Measurements from ENCODE around the gene ADAM11. TPM values are rescaled to one million over a fixed set of nuclear protein-coding genes. Genes with fewer than 3 reads are reported as not detected.
"Not testable (repeated sequence)": the region's sequence is repeated elsewhere in the genome, so short reads cannot be mapped to it uniquely, and the experiment has no call there.

The ADAM11 gene
- total RNA-seq (under 1 TPM in 7 of 9 donors, not detected in 2; 0.19 to 0.55 (median 0.29) TPM), polyA plus RNA-seq (under 1 TPM; 0.05 to 0.80 (median 0.57) TPM)
- long read RNA-seq, donor 1 = 0 reads
- long read RNA-seq, donor 2 = 0 reads
- long read RNA-seq, donor 3 = 0 reads
- long read RNA-seq, donor 4 = 0 reads
- long read RNA-seq, donor 5, partial matches to known transcripts = 0 of 1 reads
- long read RNA-seq, donor 5, other reads (novel, unspliced or antisense) = 1 of 1 reads
- long read RNA-seq, donor 6 = 0 reads
- long read RNA-seq, donor 7 = 0 reads
- long read RNA-seq, donor 8 = 0 reads
- long read RNA-seq, donor 9 = 0 reads
- long read RNA-seq, donor 10 = 0 reads

- intact Hi-C loops (cut with DNase I) = no loop called here
- H3K4me1 ChIP-seq (replicated peaks in 1 of 2) = peaks cover 4 to 6% of the 10 kb centered on the region in 2 donors
- peaks cover 28% of the 10 kb centered on the region for H3K27me3 ChIP-seq
- TF ChIP-seq POLR2A (IDR thresholded peaks at IDR 0.05) (no peak), CTCF (IDR thresholded peaks at IDR 0.05) (no peak)
- H3K27ac ChIP-seq = no peak within 1 kb of the TSS
- peak within 1 kb of the TSS in 1 of 4 donors; percentile 57 for H3K4me3 ChIP-seq
- 8 to 37% (median 18%) methylated on average over 13 to 69 of the region's 74 CpGs for WGBS, 4 donors
- DNase-seq = no peak
- no peaks in the 10 kb centered on the region for H3K9me3 ChIP-seq (replicated peaks in 1 of 3)
- H3K36me3 ChIP-seq (replicated peaks in 1 of 2) = no peaks in the 10 kb centered on the region
Measured at GRCh38 chr17:44758414-44759085, at the start of gene ADAM11. Gene ADAM11, plus strand, starts transcription at chr17:44758988. Its CDS starts 212 bp downstream, at chr17:44759200.

- Histone ChIP-seq H3K4me3 (no peak overlapping the region), H3K4me1 (replicated peaks in 1 of 2) (no peaks in the 10 kb centered on the region), H3K36me3 (replicated peaks in 1 of 2) (no peaks in the 10 kb centered on the region), H3K9me3 (replicated peaks in 1 of 3) (no peaks in the 10 kb centered on the region), H3K27me3 (no peaks in the 10 kb centered on the region), H3K27ac (no peak overlapping the region)
- DNase-seq = no peak
- TF ChIP-seq CTCF (IDR thresholded peaks at IDR 0.05) (no peak), POLR2A (IDR thresholded peaks at IDR 0.05) (no peak)
- 93 to 100% (median 98%) methylated on average over 1 of the region's 1 CpG for WGBS, 4 donors
- intact Hi-C loops (cut with DNase I) = no loop called here
Measured at GRCh38 chr17:44719444-44719843, 39.3 kb upstream of the ADAM11 start.

GRCh38 chr17:44722254-44722653, 36.5 kb upstream of the ADAM11 start:
- no peak overlapping the region for H3K4me3 ChIP-seq
- H3K36me3 ChIP-seq (replicated peaks in 1 of 2) = no peaks in the 10 kb centered on the region
- intact Hi-C loops (cut with DNase I) = no loop called here

GRCh38 chr17:44726121-44726520, 32.7 kb upstream of the ADAM11 start:
- H3K36me3 ChIP-seq (replicated peaks in 1 of 2); DNase-seq; H3K9me3 ChIP-seq (replicated peaks in 1 of 3); H3K4me3 ChIP-seq; H3K27me3 ChIP-seq; H3K27ac ChIP-seq; H3K4me1 ChIP-seq (replicated peaks in 1 of 2); intact Hi-C loops (cut with DNase I): not testable (repeated sequence)
- 93 to 97% (median 95%) methylated on average over 6 of the region's 6 CpGs for WGBS, 4 donors

More at GRCh38 chr17:44722254-44722653, 36.5 kb upstream of the ADAM11 start:
- Histone ChIP-seq H3K27me3 (no peaks in the 10 kb centered on the region), H3K27ac (no peak overlapping the region), H3K9me3 (replicated peaks in 1 of 3) (no peaks in the 10 kb centered on the region), H3K4me1 (replicated peaks in 1 of 2) (no peaks in the 10 kb centered on the region)
- 79 to 89% (median 85%) methylated on average over 5 of the region's 5 CpGs for WGBS, 4 donors
- no peak for DNase-seq
- TF ChIP-seq CTCF (IDR thresholded peaks at IDR 0.05) (no peak), POLR2A (IDR thresholded peaks at IDR 0.05) (no peak)

Measured in adrenal gland (tissue), 19 donors.